Caki2 (cell line): ENCODE data around the gene TNFRSF18. TPM values are rescaled to one million over a fixed set of nuclear protein-coding genes. Genes with fewer than 3 reads are reported as not detected.

Experiments
- DNase-seq: peaks from one replicate; pipeline ENCODE4 v3.0.0-alpha.2; 2015; ENCODE audit warnings: low read depth
- in situ Hi-C: cut with HindIII; loops from 2 replicates; pipeline ENCODE4 v1.10.0; 2016; ENCODE audit warnings: low sequenced_read_pairs, low pct_unique_long_range_greater_than_20kb, mixed read lengths
- total RNA-seq: library from RNA; depleted of rRNA; stranded (reverse); fragments of >200 nt; shearing (Covaris generic); gene quantifications from 2 replicates; pipeline ENCODE4 v1.2.3, GENCODE V29; 2014; ENCODE audit warnings: low replicate concordance

Gene TNFRSF18
- total RNA-seq, 1 experiment from 2014 or later: not detected

GRCh38 chr1:1242461-1243265, 36.3 kb upstream of the TNFRSF18 start:
- no peak for DNase-seq
- in situ Hi-C loops: no loop called here

- no peak for DNase-seq
- in situ Hi-C loops: no loop called here
These were observed 35.3 kb upstream of the TNFRSF18 start for GRCh38 chr1:1241588-1242219.

GRCh38 chr1:1240822-1241587, 34.6 kb upstream of the TNFRSF18 start:
- in situ Hi-C loops: no loop called here
- no peak for DNase-seq

- in situ Hi-C loops: no loop called here
- no peak for DNase-seq
These were observed 33.9 kb upstream of the TNFRSF18 start for GRCh38 chr1:1240348-1240732.

- DNase-seq: no peak
- in situ Hi-C loops: no loop called here
These were observed 33.4 kb upstream of the TNFRSF18 start for GRCh38 chr1:1239614-1240347.

GRCh38 chr1:1239227-1239613, 32.8 kb upstream of the TNFRSF18 start:
- in situ Hi-C loops: no loop called here
- DNase-seq: no peak

- no peak for DNase-seq
- in situ Hi-C loops: no loop called here
These were observed 32.3 kb upstream of the TNFRSF18 start for GRCh38 chr1:1238702-1239178.

- no peak for DNase-seq
- in situ Hi-C loops: no loop called here
These were observed 31.7 kb upstream of the TNFRSF18 start for GRCh38 chr1:1237874-1238701.

- in situ Hi-C loops: no loop called here
- DNase-seq: no peak
These were observed 30.8 kb upstream of the TNFRSF18 start for GRCh38 chr1:1236945-1237873.

GRCh38 chr1:1236176-1236763, 29.9 kb upstream of the TNFRSF18 start:
- in situ Hi-C loops: no loop called here

GRCh38 chr1:1235016-1235744, 28.8 kb upstream of the TNFRSF18 start:
- no peak for DNase-seq
- in situ Hi-C loops: no loop called here

More at GRCh38 chr1:1236176-1236763, 29.9 kb upstream of the TNFRSF18 start:
- DNase-seq: no peak

GRCh38 chr1:1234180-1234808, 27.9 kb upstream of the TNFRSF18 start:
- DNase-seq: no peak
- in situ Hi-C loops: no loop called here

- in situ Hi-C loops: no loop called here
- no peak for DNase-seq
These were observed 27.1 kb upstream of the TNFRSF18 start for GRCh38 chr1:1233567-1233892.

- in situ Hi-C loops: no loop called here
- no peak for DNase-seq
These were observed 26.6 kb upstream of the TNFRSF18 start for GRCh38 chr1:1232796-1233566.
